Medulla oblongata (tissue), 1 donor: ENCODE data around the gene SETD1B.
A peak's percentile ranks its signal among the peaks of the same experiment; 100 is the strongest.
"Not testable (repeated sequence)": the region's sequence is repeated elsewhere in the genome, so short reads cannot be mapped to it uniquely, and the experiment has no call there.

ENCODE experiments used
- DNase-seq: peaks from one replicate; pipeline ENCODE4 v3.0.0-alpha.2; 2015; ENCODE audit errors: extremely low spot score

SETD1B gene

DNA sequence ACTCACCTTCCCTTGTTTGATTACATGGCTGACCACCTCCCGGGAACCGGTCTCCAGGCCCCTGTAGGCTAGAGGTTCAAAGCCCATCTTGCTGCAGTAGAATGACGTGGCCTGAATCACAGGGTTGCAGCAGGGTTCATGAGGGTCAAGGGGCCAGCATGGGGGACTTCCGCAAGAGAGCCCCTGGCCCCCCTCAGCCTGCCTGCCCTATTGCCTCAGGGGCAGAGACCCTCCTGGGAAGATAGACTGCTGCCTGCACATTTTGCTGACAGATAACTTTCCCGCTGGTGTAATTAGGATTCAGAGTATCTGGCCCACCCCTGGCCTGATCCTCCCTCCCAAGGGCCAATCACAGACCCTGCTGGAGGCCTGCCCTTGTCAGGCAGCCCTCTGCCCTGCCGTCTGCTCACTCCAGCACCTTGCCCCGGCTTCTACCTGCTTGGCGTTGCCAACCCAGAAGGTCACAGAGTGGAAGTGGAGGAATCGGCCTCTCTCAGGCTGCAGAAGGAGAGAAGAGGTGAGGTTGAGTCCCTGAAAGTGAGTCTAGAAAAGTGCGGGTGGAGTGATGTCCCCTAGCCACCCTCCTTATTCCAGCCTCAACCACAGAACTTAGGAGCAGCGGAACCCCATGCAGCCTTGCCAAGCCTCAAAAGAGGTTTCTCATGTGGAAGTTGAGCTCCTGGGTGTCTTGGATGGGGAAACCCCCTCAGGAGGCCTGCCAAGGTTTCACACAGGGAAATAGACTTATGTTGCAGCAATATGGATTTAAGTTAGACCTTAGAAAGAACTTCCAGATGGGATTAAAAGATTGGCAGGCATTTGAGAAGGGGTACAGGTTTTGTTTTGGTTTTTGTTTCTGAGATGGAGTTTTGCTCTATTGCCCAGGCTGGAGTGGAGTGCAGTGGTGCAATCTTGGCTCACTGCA lies 53.8 kb downstream of the SETD1B start:
- no peak for DNase-seq

DNA sequence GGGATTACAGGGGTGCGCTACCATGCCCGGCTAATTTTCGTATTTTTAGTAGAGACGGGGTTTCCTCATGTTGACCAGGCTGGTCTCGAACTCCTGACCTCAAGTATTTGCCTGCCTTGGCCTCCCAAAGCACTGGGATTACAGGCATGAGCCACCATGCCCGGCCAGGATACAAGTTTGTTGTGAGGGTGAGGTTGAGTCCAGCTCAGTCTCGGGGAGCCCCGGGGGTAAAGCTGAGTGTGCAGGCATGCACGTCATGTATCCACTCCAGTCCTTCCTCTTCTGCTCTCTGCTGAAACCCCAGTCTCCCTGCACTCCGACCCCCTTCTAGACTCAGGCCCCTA lies 54.5 kb downstream of the SETD1B start:
- DNase-seq = no peak

DNA sequence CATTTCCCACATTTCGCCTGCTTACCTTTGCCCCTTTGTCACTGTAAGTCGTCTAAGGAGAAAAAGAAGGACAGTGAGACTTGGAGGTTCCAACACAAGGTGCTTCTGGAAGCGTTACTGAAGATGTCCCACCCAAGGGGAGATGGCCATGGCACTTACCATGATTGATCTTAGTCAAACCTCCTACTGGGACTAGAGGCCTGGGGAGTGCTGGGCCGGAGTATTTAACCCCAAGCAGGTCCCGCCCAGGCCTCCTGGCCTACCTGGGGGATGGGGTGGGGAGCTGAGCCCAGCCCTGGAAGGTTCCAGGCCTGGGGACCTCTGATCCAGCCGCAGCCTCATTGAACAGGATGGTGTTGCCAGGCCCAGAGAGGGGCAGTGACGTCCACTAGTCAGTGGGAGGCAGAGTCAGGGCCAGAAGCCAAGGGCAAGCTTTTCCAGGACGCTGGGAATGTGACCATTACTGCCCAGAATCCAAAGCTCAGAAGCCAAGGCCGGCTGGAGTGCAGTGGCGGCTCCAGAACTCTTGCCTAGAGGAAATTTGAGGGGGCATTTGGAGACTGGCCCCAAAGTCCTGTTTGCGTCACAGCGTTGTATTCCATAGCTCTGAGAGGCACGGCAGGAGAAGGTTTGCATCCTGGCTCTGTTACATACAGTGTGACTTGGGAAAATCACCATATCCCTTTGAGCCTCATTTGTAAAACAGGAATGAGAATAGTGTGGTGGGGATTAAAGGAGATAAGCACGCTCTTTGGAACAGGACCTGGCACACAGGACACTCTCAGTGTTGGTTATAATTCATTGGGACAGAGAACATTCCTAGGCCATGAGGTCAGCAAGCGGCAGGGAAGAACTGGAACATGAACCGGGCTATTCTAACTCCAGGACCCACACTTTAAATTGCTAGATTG lies 55.1 kb downstream of the SETD1B start, which contains the start of gene HPD:
TSS of gene HPD (minus strand) at position 198 of the 911 bp plus-strand sequence. CDS start at position 162, 36 bp downstream.
- peak; percentile 79 for DNase-seq

DNA sequence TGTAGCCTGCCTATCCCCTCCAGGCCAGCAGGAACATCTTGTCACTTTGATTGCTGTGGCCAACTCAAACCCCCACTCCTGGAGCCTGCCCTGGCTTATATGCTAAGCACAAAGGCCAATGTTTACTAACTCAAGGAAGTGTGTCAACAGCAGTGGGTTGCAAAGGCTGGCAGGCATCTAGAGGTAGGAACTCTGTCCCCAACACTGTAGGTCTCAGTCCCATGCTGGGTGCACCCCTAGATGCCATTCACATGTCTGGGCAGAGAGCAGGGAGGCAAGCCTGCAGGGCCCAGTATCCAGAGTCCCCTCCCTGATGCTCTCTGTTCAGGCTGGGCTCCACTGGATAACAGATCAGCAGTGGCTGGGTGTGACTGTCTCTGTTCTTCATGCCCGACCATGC lies 56.4 kb downstream of the SETD1B start:
- DNase-seq = no peak

- not testable (repeated sequence) for DNase-seq
These were observed 56.9 kb downstream of the SETD1B start for GRCh38 chr12:121860699-121861098.

DNA sequence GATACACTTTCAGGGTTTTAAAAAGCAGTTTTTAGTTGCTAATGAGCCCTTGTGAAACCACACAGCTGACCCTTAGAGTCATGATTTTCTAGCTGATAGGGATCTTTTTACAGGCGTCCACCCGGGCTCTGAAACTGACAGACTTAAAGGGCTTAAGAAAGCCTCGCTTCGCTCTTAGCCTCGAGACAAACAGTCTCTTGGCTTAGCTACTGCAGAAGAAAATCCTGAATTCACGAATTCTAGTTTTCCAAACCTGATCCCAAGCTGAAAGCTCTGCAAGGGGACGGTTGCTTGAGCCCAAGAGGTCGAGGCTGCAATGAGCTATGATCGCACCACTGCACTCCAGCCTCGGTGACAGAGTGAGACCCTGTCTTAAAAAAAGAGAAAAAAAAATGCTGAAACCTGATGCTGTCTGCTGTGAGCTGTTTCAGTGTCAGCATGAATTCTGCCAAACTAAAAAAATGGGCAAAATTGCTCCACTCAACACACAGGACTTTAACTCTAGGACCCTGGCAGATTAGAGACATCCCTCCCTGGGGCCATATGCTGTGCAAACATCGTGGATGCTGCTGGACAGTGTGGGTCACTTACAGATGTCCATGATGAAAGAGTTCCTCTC lies 57.9 kb downstream of the SETD1B start:
- no peak for DNase-seq

DNA sequence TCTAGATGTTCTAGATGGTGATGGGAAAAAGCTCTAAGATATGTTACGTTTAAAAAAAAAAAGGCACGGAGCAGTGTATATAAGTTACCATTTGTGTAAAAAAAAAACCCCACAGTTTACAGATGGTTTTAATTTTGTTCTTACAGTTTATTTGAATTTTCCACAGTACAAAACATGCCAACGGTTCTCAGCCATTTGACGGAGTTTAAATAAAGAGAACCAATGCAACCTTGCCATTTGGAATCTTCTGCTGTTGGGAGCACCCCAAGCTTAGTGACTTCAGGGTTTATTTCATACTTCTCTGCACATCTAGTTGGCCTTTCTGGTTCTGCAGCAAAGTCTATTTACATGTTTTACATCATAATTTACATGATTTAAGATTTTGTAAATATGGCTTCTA lies 62.5 kb downstream of the SETD1B start:
- DNase-seq = no peak

DNA sequence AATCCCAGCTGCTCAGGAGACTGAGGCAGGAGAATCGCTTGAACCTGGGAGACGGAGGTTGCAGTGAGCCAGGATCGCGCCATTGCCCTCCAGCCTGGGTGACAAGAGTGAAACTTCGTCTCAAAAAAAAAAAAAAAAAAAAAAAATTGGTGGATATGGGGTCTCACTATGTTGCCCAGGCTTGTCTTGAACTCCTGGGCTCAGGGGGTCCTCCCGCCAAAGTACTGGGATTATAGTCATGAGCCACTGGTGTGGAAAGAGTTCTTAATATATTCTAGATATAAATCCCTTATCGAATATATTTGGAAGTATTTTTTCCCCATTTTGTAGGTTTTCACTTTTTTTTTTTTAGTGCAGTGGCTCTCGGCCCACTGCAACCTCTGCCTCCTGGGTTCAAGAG lies 65.4 kb downstream of the SETD1B start:
- DNase-seq = not testable (repeated sequence)

GRCh38 chr12:121871467-121871866 lies 67.7 kb downstream of the SETD1B start:
- no peak for DNase-seq

- no peak for DNase-seq
These were observed 68.9 kb downstream of the SETD1B start for GRCh38 chr12:121872546-121873215.

DNA sequence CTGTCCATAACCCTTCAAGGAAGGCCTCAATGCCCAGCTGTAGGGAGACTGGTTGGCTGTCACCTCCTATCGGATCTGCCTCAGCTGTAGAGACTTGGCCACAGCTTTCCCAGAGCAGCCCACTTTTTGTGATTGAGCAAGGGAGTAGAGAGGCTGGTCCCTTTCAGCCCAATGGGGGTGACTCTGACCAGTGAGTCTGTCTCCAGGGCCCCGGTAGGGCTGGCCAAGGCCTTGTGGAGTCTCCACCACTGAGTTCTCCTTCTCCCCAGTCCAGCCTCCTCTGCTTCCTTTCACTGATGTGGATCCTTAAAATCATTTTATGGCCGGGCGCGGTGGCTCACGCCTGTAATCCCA lies 69.4 kb downstream of the SETD1B start:
- DNase-seq = no peak

DNA sequence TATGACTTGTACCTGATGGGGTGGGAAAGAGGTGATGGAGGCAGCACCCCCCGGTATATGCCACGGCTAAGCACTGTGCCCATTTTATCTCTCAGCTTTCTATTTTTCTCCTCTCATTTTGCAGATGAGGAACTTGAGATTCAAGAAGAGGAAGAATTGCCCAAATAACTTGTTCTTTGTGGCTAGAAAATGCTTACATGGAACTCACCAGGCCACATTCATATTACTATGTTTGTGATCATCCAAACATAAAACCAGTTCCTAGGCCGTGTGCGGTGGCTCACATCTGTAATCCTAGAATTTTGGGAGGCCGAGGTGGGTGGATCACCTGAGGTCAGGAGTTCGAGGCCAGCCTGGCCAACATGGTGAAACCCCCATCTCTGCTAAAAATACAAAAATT lies 70.3 kb downstream of the SETD1B start:
- DNase-seq = no peak

- no peak for DNase-seq
These were observed 71.8 kb downstream of the SETD1B start for GRCh38 chr12:121875582-121875981.

DNA sequence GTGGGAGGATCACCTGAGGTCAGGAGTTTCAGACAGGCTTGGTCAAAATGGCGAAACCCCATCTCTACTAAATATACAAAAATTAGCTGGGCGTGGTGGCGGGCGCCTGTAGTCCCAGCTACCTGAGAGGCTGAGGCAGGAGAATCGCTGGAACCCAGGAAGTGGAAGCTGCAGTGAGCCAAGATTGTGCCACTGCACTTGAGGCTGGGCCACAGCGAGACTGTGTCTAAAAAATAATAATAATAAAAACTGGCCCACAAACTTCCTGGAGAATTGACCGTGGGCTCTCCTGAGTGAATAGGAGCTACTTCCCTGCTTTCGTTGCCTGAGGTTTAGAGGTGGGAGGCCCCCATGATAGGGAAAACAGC lies 72.3 kb downstream of the SETD1B start:
- DNase-seq = not testable (repeated sequence)
